HepG2 (cell line): ENCODE results near the gene RFTN1. TPM values are rescaled to one million over a fixed set of nuclear protein-coding genes. Genes with fewer than 3 reads are reported as not detected.

Experiments
- ATAC-seq: fragments of 200-7000 bp; cut with Tn5 transposase; 3 replicates; pipeline ENCODE4 v1.9.1; 2020; ENCODE audit warnings: mild to moderate bottlenecking, moderate library complexity
- BruUV-seq: library from RNA; stranded (reverse); fragments of 400-500 nt; replicated peaks from 2 replicates; lab custom pipeline; 2021; lab: Mats Ljungman, UMichigan
- CTCF ChIA-PET: fragments of 300-600 bp; formaldehyde crosslinking; extraction: SDS; loops from one replicate; lab custom pipeline; 2021; ENCODE audit warnings: low total read pairs, inconsistent platforms, low intra/inter-chr PET ratio; lab: Yijun Ruan, JAX
- POLR2A ChIA-PET: fragments of 350-600 bp; sonication (Branson Sonifier 250); formaldehyde crosslinking; loops from one replicate; lab custom pipeline; 2020; ENCODE audit warnings: antibody characterized with exemption, inconsistent platforms; lab: Yijun Ruan, JAX
- DNase-seq: peaks from one replicate; pipeline ENCODE4 v3.0.0-alpha.2; 2015; ENCODE audit warnings: low spot score
- FAIRE-seq: peaks from 3 replicates; lab custom pipeline; 2011; peaks lifted over from hg19 to GRCh38; lab: Jason Lieb, UNC
- H2AFZ ChIP-seq: one replicate; pipeline ENCODE4 v1.6.1; 2011; ENCODE audit warnings: low read length, inconsistent platforms
- H3K27ac ChIP-seq: fragments of 300-600 bp; 3 replicates; pipeline ENCODE4 v1.8.0; 2011; ENCODE audit warnings: mixed run types, mild to moderate bottlenecking, mixed read lengths, low read length, inconsistent platforms; ENCODE audit not compliant: insufficient read depth; ENCODE audit errors: extremely low read length
- H3K27me3 ChIP-seq, 2 experiments: fragments of 200-600 bp in 1 of 2; 2 replicates in 1 of 2; 3 replicates in 1 of 2; pipeline versions ENCODE4 v1.6.0 to v1.8.0; 2011; ENCODE audit warnings: low read length in 2 of 2, mild to moderate bottlenecking in 2 of 2, moderate library complexity in 2 of 2, inconsistent platforms in 1 of 2; ENCODE audit not compliant: insufficient read depth in 2 of 2, control insufficient read depth in 1 of 2
- H3K36me3 ChIP-seq, 2 experiments: fragments of 200-600 bp in 1 of 2; replicated peaks in 1 of 2; 2 replicates in 1 of 2; 3 replicates in 1 of 2; pipeline versions ENCODE4 v1.5.1 to v1.8.0; 2011; ENCODE audit warnings: low read length in 2 of 2, inconsistent platforms in 1 of 2; ENCODE audit not compliant: insufficient read depth in 2 of 2, control insufficient read depth in 1 of 2
- H3K4me1 ChIP-seq: 2 replicates; pipeline ENCODE4 v1.5.1; 2012; ENCODE audit warnings: low read length, inconsistent platforms; ENCODE audit not compliant: insufficient read depth
- H3K4me2 ChIP-seq: 2 replicates; pipeline ENCODE4 v1.6.0; 2011; ENCODE audit warnings: low read depth, low read length, inconsistent platforms
- H3K4me3 ChIP-seq, 3 experiments: fragments of 200-600 bp in 1 of 3; sonication (generic), shearing (Covaris generic) in 1 of 3; replicated peaks in 1 of 3; 2 replicates each; pipeline ENCODE4 v1.5.1; 2011 to 2016; ENCODE audit warnings: low read length in 3 of 3, inconsistent platforms in 2 of 3, low read depth in 2 of 3, mild to moderate bottlenecking in 2 of 3, control low read depth in 1 of 3, mixed read lengths in 1 of 3; ENCODE audit not compliant: insufficient read depth in 1 of 3
- H3K79me2 ChIP-seq: one replicate; pipeline ENCODE4 v1.6.1; 2011; ENCODE audit warnings: low read length, inconsistent platforms; ENCODE audit not compliant: insufficient read depth
- H3K9ac ChIP-seq: 2 replicates; pipeline ENCODE4 v1.6.0; 2011; ENCODE audit warnings: mild to moderate bottlenecking, low read depth, low read length, inconsistent platforms; ENCODE audit not compliant: insufficient read depth
- H3K9me3 ChIP-seq: 2 replicates; pipeline ENCODE4 v1.5.1; 2012; ENCODE audit warnings: mild to moderate bottlenecking, low read length
- H4K20me1 ChIP-seq: 2 replicates; pipeline ENCODE4 v1.6.0; 2011; ENCODE audit warnings: inconsistent platforms, mild to moderate bottlenecking, low read length, moderate library complexity; ENCODE audit not compliant: insufficient read depth
- AHDC1 ChIP-seq: sonication (generic); formaldehyde crosslinking; IDR thresholded peaks from 2 replicates; pipeline ENCODE4 v1.5.1; 2020; ENCODE audit warnings: mild to moderate bottlenecking, missing genetic modification reagents, borderline replicate concordance
- LCORL ChIP-seq, 2 experiments: fragments of 450-650 bp in 1 of 2; sonication (generic) in 1 of 2; formaldehyde crosslinking in 1 of 2; IDR thresholded peaks; 2 replicates each; pipeline versions ENCODE4 v1.5.0 to v1.6.1; 2017 to 2020; ENCODE audit warnings: antibody characterized with exemption in 1 of 2, missing genetic modification reagents in 1 of 2
- PRPF4 ChIP-seq: fragments of 200-400 bp; formaldehyde crosslinking; IDR thresholded peaks from 2 replicates; pipeline ENCODE4 v1.6.1; 2016; ENCODE audit warnings: low read length, low read depth; ENCODE audit not compliant: poor library complexity, severe bottlenecking
- REXO4 ChIP-seq: sonication (generic); formaldehyde crosslinking; IDR thresholded peaks from 2 replicates; pipeline ENCODE4 v1.8.0; 2022; ENCODE audit warnings: missing genetic modification reagents, mild to moderate bottlenecking, borderline replicate concordance
- ZNF331 ChIP-seq: sonication (generic); formaldehyde crosslinking; IDR thresholded peaks from 2 replicates; pipeline ENCODE4 v1.4.0; 2020; ENCODE audit warnings: missing genetic modification reagents
- ZSCAN21 ChIP-seq: sonication (generic); formaldehyde crosslinking; IDR thresholded peaks from 2 replicates; pipeline ENCODE4 v1.8.0; 2022; ENCODE audit warnings: mild to moderate bottlenecking, missing genetic modification reagents, moderate library complexity, borderline replicate concordance
- WGBS: methylation state at CpG from one replicate; pipeline ENCODE4 v1.1.6; 2017; ENCODE audit warnings: low lambda C conversion rate; 5-methylcytosine and 5-hydroxymethylcytosine counted together
- in situ Hi-C: cut with HindIII; loops from 2 replicates; pipeline ENCODE4 v1.10.0; 2017; ENCODE audit warnings: low pct_unique_long_range_greater_than_20kb; ENCODE audit not compliant: extremely low pct_ligation_motif_present
- intact Hi-C: fragments of 100-400 bp; cut with micrococcal nuclease; formaldehyde crosslinking; loops from one replicate; pipeline ENCODE4 v1.10.0; 2022; ENCODE audit not compliant: unreplicated experiment
- polyA plus RNA-seq, 8 experiments: library from polyadenylated mRNA; depleted of rRNA in 3 of 8; stranded (reverse) in 7 of 8; unstranded in 1 of 8; fragments of >200 nt; fragmentation: Illumina TruSeq in 4 of 8; extraction: Trizol in 4 of 8; gene quantifications; 2 replicates each; pipeline versions ENCODE4 v1.2.1 to v1.2.3, GENCODE V29; 2011 to 2016; ENCODE audit warnings: low read depth in 4 of 8, missing spikeins in 1 of 8, mixed read lengths in 1 of 8; ENCODE audit not compliant: insufficient read depth in 1 of 8
- total RNA-seq, 5 experiments: library from RNA; depleted of rRNA; stranded (reverse); fragments of >200 nt; fragmentation: Illumina TruSeq; extraction: Trizol; gene quantifications; 2 replicates each; pipeline ENCODE4 v1.2.3, GENCODE V29; 2016; ENCODE audit warnings: low read depth in 1 of 5

The RFTN1 gene
- total and polyA plus RNA-seq, 2 of the 13 experiments (the other 11 are each of a cell fraction or from before 2014, with no cell fraction given) = not detected

- no peak for TF ChIP-seq LCORL (IDR thresholded peaks at IDR 0.05)
- TF ChIP-seq LCORL (CRISPR knock-in tag; IDR thresholded peaks at IDR 0.05) = no peak
These were observed 14.6 kb upstream of the RFTN1 start (continued) for GRCh38 chr3:16528106-16528505.

GRCh38 chr3:16524196-16524595, 10.7 kb upstream of the RFTN1 start:
- 0% methylated on average over 2 of the region's 2 CpGs for WGBS
- ChIA-PET POLR2A (no interaction called here), CTCF (no interaction called here)
- Histone ChIP-seq H3K9ac (no peak overlapping the region), H3K27ac (no peak overlapping the region), H3K27me3 (peaks cover 0 to 4% of the 10 kb centered on the region in 2 experiments; a peak in 1 of 5 replicates), H3K79me2 (no peaks in the 10 kb centered on the region), H4K20me1 (no peaks in the 10 kb centered on the region), H3K4me2 (no peak overlapping the region), H3K4me1 (no peaks in the 10 kb centered on the region), H2AFZ (no peak overlapping the region), H3K4me3 (no peak overlapping the region), H3K36me3 (no peaks in the 10 kb centered on the region), H3K9me3 (peaks cover 5% of the 10 kb centered on the region; the same call in 1 of the 2 replicates)
- BruUV-seq = no TSS peak
- intact Hi-C loops (no loop called here), in situ Hi-C loops (no loop called here)
- TF ChIP-seq REXO4 (no peak), ZNF331 (CRISPR knock-in tag) (peak; percentile 88), ZSCAN21 (CRISPR knock-in tag) (no peak), PRPF4 (no peak)
- DNase-seq = no peak
- FAIRE-seq = no peak
- no peak for ATAC-seq

- no peak for FAIRE-seq
- ATAC-seq = no peak
- Histone ChIP-seq H3K36me3 (no peaks in the 10 kb centered on the region), H4K20me1 (no peaks in the 10 kb centered on the region), H3K4me3 (no peak overlapping the region), H3K4me2 (no peak overlapping the region), H3K9me3 (peaks cover 5% of the 10 kb centered on the region; the same call in 1 of the 2 replicates), H2AFZ (no peak overlapping the region), H3K27ac (no peak overlapping the region), H3K9ac (no peak overlapping the region), H3K79me2 (no peaks in the 10 kb centered on the region), H3K27me3 (peaks cover 0 to 4% of the 10 kb centered on the region in 2 experiments; a peak in 1 of 5 replicates), H3K4me1 (no peaks in the 10 kb centered on the region)
- WGBS = 0% methylated on average over 2 of the region's 2 CpGs
- no TSS peak for BruUV-seq
- in situ Hi-C loops = no loop called here
- POLR2A ChIA-PET = no interaction called here
- CTCF ChIA-PET = no interaction called here
- DNase-seq = no peak
- no peak for TF ChIP-seq AHDC1 (CRISPR knock-in tag)
- intact Hi-C loops = no loop called here
These were observed 10.3 kb upstream of the RFTN1 start for GRCh38 chr3:16523778-16524177.
